ENCODE measurements around the gene RSPH1. TPM values are rescaled to one million over a fixed set of nuclear protein-coding genes. Genes with fewer than 3 reads are reported as not detected.

Gene RSPH1
- total and polyA plus RNA-seq, 2 of the 4 experiments (the other 2 are of a cell fraction) = not detected

GRCh38 chr21:42544544-42544943 lies 48.5 kb upstream of the RSPH1 start:
- CTCF ChIA-PET = no interaction called here
- Histone ChIP-seq H3K27ac (ENCODE audit: insufficient read depth, low read length) (no peak overlapping the region), H3K79me1 (ENCODE audit: low read depth in 1 of 2, low read length in 2 of 2) (no peaks in the 10 kb centered on the region), H2BK20ac (ENCODE audit: low read depth, low read length) (no peak overlapping the region), H3K9me3 (ENCODE audit: control insufficient read depth, insufficient read depth, low read length) (no peaks in the 10 kb centered on the region), H4K5ac (ENCODE audit: low read depth, low read length) (no peak overlapping the region), H2AFZ (replicated peaks; ENCODE audit: low read length, poor library complexity) (no peak overlapping the region), H3K4me1 (ENCODE audit: control insufficient read depth, insufficient read depth, low read length) (no peaks in the 10 kb centered on the region), H3K56ac (ENCODE audit: extremely low read depth, insufficient read depth, low read length) (no peak overlapping the region), H4K8ac (ENCODE audit: low read depth in 2 of 2, low read length in 2 of 2) (no peak overlapping the region), H3K9me1 (ENCODE audit: insufficient read depth, low read length) (no peaks in the 10 kb centered on the region), H3K4ac (ENCODE audit: low read depth, low read length) (no peak overlapping the region), H2AK9ac (replicated peaks; ENCODE audit: low read depth, low read length, poor library complexity) (no peak overlapping the region), H4K91ac (ENCODE audit: insufficient read depth, low read depth, low read length) (no peak overlapping the region), H3K4me3 (ENCODE audit: insufficient read depth, low read depth, low read length) (no peak overlapping the region), H2BK5ac (ENCODE audit: low read depth, low read length, poor library complexity, severe bottlenecking) (no peak overlapping the region), H3K14ac (replicated peaks; ENCODE audit: low read depth, low read length) (no peak overlapping the region), H2AK5ac (ENCODE audit: low read depth, low read length) (no peak overlapping the region), H4K20me1 (ENCODE audit: insufficient read depth, low read length) (no peaks in the 10 kb centered on the region), H3K4me2 (ENCODE audit: low read depth, low read length) (no peak overlapping the region), H3K18ac (ENCODE audit: low read depth, low read length) (no peak overlapping the region), H3K9ac (ENCODE audit: low read depth, low read length) (no peak overlapping the region), H3K23ac (ENCODE audit: low read depth, low read length) (no peak overlapping the region), H2BK15ac (ENCODE audit: low read depth, low read length) (no peak overlapping the region), H3K36me3 (ENCODE audit: control insufficient read depth, insufficient read depth, low read length) (no peaks in the 10 kb centered on the region), H3K27me3 (ENCODE audit: control insufficient read depth, insufficient read depth, low read length) (peaks cover 7% of the 10 kb centered on the region; the same call in 1 of the 2 replicates), H2BK120ac (ENCODE audit: low read depth, low read length) (no peak overlapping the region)
- in situ Hi-C loops (cut with MboI; ENCODE audit: low sequenced_read_pairs) = no loop called here
- DNase-seq (no peak), ATAC-seq (ENCODE audit: low read depth) (no peak)
- intact Hi-C loops (cut with micrococcal nuclease) = no loop called here
- BruUV-seq (replicated peaks) = no TSS peak
- POLR2A ChIA-PET (ENCODE audit: unreplicated experiment) = no interaction called here
- dilution Hi-C loops (cut with HindIII; ENCODE audit: low sequenced_read_pairs, unreplicated experiment) = no loop called here
- WGBS, 2 experiments (ENCODE audit: extremely low coverage in 2 of 2, insufficient read length in 1 of 2) = 100% methylated on average over 2 of the region's 8 CpGs; no CpG with 5 or more reads in 1 of the 2 experiments
- no peak for TF ChIP-seq FOS (IDR thresholded peaks at IDR 0.05; ENCODE audit: low read depth, low read length)
- no peak for TF ChIP-seq RAD21 (IDR thresholded peaks at IDR 0.05; ENCODE audit: low read length)
- no peak for TF ChIP-seq SMC3 (IDR thresholded peaks at IDR 0.05; ENCODE audit: low read depth, low read length)
- TF ChIP-seq MXI1 (IDR thresholded peaks at IDR 0.05; ENCODE audit: borderline replicate concordance, low read depth, low read length) = no peak
- TF ChIP-seq RCOR1 (IDR thresholded peaks at IDR 0.05; ENCODE audit: insufficient replicate concordance, low read length) = no peak
- TF ChIP-seq CHD1 (IDR thresholded peaks at IDR 0.05; ENCODE audit: low read depth, low read length) = no peak
- no peak for TF ChIP-seq POLR2A (IDR thresholded peaks at IDR 0.05; ENCODE audit: low read depth, low read length)
- TF ChIP-seq RFX5 (IDR thresholded peaks at IDR 0.05; ENCODE audit: low read depth, low read length) = no peak
- no peak for TF ChIP-seq CEBPB (IDR thresholded peaks at IDR 0.05; ENCODE audit: low read depth, low read length)
- TF ChIP-seq NFE2L2 (IDR thresholded peaks at IDR 0.05; ENCODE audit: low read depth, low read length) = no peak
- TF ChIP-seq MAFK (IDR thresholded peaks at IDR 0.05; ENCODE audit: low read depth, low read length) = no peak
- TF ChIP-seq MAZ (IDR thresholded peaks at IDR 0.05; ENCODE audit: borderline replicate concordance, low read depth, low read length) = no peak

Measured in IMR-90 (cell line).